Activated CD8-positive, alpha-beta T cell treated with anti-CD3 and anti-CD28 coated beads for 36 hours (primary cell): ENCODE results near the gene ACTN4. TPM values are rescaled to one million over a fixed set of nuclear protein-coding genes. Genes with fewer than 3 reads are reported as not detected.

ENCODE experiments used
- total RNA-seq, 2 experiments: library from RNA; stranded (reverse); gene quantifications; one replicate each; pipeline ENCODE4 v1.2.3, GENCODE V29; 2021

The ACTN4 gene
- total RNA-seq, 2 experiments from 2014 or later = 183 to 189 TPM

Other genes with a start within 250 kb of the ACTN4 start
- 10 to 100 TPM; 11.7 to 12.5 TPM for gene FAM98C, start 244.6 kb upstream of the ACTN4 start, total RNA-seq
- 1 to 10 TPM; 1.4 to 1.8 TPM for gene RASGRP4, start 221.4 kb upstream of the ACTN4 start, total RNA-seq
- gene RYR1, start 214.0 kb upstream of the ACTN4 start, total RNA-seq = 1 to 10 TPM in 1 of 2 experiments, under 1 TPM in 1; 0.63 to 1.2 TPM
- 100 to 1,000 TPM; 166 to 174 TPM for gene MAP4K1, start 29.7 kb upstream of the ACTN4 start, total RNA-seq
- gene EIF3K, start 28.5 kb upstream of the ACTN4 start, total RNA-seq = 100 to 1,000 TPM; 306 to 308 TPM
- gene CAPN12, start 96.8 kb downstream of the ACTN4 start, total RNA-seq = 10 to 100 TPM; 19.6 to 22.7 TPM
- not detected for gene LGALS7, start 125.9 kb downstream of the ACTN4 start, total RNA-seq
- gene LGALS7B, start 141.6 kb downstream of the ACTN4 start, total RNA-seq = not detected
- gene LGALS4, start 165.3 kb downstream of the ACTN4 start, total RNA-seq = under 1 TPM; 0.29 to 0.72 TPM
- 100 to 1,000 TPM; 125 to 128 TPM for gene ECH1, start 184.1 kb downstream of the ACTN4 start, total RNA-seq
- 100 to 1,000 TPM; 747 to 761 TPM for gene HNRNPL, start 202.3 kb downstream of the ACTN4 start, total RNA-seq
- gene RINL, start 230.6 kb downstream of the ACTN4 start, total RNA-seq = 10 to 100 TPM; 85.5 to 87.7 TPM